Stimulated activated CD4-positive, alpha-beta T cell treated with anti-CD3 and anti-CD28 coated beads, Interleukin-12 subunit alpha, Interleukin-12 subunit beta, amount 100 ng/mL, for 48 hours (primary cell): ENCODE measurements around the gene PRKCH.
"Not testable (repeated sequence)": the region's sequence is repeated elsewhere in the genome, so short reads cannot be mapped to it uniquely, and the experiment has no call there.

Source experiments
- DNase-seq, 3 donors: peaks; one replicate each; pipeline ENCODE4 v3.0.0-alpha.2; 2020; ENCODE audit warnings: low read depth in 2 of 3, low spot score in 1 of 3

PRKCH gene

DNA sequence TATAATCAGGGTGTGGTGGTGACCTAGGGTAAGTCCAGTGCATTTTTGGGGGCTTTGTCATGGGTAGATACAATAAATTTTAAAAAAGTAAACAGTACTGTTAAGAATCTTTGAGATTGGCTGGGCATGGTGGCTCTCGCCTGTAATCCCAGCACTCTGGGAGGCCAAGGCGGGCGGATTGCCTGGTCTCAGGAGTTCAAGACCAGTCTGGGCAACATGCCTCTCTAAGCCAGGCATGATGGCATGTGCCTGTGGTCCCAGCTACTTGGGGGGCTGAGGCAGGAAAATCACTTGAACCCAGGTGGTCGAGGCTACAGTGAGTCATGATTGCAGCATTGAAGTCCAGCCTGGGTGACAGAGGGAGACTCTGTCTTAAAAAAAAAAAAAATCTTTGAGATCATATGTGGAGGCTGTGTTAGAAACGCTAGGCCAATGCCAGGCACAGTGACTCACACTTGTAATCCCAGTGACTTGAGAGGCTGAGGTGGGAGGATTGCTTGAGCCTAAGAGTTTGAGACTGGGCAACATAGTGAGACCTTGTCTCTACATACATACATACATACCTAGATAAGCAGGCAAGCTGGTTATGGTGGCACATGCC lies 67.7 kb downstream of the PRKCH start:
- no peak for DNase-seq

GRCh38 chr14:61391119-61391518 lies 69.7 kb downstream of the PRKCH start:
- DNase-seq = no peak

GRCh38 chr14:61392297-61392696 lies 70.9 kb downstream of the PRKCH start:
- no peak for DNase-seq

GRCh38 chr14:61394542-61394941 lies 73.2 kb downstream of the PRKCH start:
- DNase-seq = no peak

DNA sequence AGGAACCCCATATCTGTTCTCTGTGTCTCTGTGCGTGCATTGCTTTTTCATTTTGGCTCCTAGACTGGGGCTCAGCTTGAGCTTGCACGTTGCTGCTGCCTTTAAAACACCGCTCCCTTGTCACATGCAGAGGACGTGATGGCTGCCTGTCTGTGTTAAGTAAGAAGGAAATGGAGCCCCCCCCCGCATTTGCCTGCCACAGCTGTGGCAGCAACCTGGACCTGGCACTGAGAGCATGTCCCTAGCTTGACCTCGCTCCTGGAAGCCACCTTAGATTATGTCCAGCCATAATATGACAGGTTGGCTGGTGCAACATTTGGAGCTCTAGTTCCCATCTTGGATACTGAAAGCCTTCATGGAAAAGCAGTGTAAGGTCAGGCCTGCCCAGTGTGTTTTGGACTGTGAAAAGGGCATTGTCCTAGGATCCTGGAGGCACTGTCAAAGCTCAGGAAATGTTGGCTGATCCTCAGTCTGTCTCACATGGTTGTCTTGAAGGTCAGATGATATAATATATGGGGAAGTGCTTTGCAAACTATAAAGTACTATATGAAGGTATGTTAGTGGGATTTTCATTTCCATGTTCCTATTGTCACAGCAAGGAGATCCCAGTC lies 73.8 kb downstream of the PRKCH start:
- DNase-seq = no peak

- no peak for DNase-seq
These were observed 74.9 kb downstream of the PRKCH start for GRCh38 chr14:61396279-61396678.

DNA sequence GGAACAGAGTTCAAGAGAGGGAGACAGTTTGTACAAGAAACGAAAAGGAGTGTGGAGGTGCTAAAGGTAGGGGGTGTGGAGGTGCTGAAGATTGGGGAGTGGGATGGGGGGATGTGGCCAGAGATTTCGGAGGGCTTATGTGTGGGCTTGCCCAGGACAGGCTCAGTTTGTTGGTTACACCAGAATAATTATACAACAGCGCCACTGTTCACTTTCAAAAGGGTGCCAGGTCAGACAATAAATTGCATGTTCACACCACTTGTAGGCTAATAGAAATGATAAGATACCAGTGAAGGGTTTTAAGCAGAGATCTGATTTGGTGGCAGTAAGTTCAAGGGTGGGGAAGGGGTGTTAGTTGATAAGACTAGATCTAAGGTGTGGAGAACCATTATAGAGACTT lies 75.3 kb downstream of the PRKCH start:
- no peak for DNase-seq

DNA sequence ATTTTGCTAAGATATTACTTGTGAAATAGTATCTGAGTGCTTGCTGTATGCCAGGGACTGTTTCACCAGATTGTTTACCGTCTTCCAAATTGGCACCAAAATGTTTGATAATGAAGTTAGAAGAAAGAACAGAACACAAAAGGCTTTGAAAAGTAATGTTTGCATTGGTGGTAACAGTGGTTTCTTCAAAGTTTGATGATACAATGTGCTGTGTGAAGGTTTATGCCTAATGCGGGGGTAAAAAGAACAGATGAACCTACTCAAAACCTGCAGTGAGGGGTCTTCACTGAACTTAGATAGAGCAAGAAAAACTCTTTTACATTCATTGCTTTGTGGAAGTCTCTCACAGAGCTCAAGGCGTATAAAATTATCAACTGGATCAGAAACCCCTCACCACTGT lies 76.2 kb downstream of the PRKCH start:
- DNase-seq = no peak

- DNase-seq = no peak
These were observed 76.8 kb downstream of the PRKCH start for GRCh38 chr14:61398221-61398620.

- no peak for DNase-seq
These were observed 78.0 kb downstream of the PRKCH start for GRCh38 chr14:61399365-61399764.

DNA sequence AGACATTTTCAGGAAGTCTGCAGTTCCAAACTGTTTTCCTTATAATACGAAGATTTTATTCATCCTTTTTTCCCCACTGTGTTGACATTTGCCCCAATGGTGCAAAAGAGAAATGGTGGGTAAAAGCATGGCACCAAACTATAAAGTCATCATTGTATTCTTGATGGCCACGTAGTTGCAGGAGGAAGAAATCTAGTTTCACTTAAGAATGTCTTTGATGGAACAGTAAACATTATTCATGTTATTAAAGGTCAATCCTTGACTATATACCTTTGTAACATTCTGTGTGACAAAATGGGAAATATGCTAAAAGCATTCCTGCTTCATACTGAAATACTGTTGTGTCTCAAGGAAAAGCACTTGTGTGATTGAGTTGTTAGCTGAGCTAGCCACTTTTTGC lies 80.1 kb downstream of the PRKCH start:
- no peak for DNase-seq

GRCh38 chr14:61403411-61403810 lies 82.0 kb downstream of the PRKCH start:
- DNase-seq = no peak

DNA sequence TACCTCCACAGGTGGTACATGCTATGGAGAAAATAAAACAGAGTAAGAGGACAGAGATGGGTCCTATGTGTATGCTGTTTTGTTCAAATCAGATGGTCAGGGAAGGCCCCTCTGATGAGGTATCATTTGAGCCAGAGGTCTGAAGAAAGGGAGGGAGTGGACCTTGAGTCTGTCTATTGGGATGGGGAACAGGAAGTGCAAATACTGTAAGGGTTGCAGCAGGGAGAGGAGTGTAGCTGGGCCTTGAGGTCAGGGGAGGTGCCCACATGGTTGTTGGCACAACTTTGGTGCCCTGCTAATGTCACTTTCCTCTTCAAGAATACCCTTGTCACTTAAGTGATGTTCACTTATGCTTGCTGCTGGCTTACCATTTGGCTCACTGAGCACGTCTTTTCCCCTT lies 83.3 kb downstream of the PRKCH start:
- DNase-seq = no peak

DNA sequence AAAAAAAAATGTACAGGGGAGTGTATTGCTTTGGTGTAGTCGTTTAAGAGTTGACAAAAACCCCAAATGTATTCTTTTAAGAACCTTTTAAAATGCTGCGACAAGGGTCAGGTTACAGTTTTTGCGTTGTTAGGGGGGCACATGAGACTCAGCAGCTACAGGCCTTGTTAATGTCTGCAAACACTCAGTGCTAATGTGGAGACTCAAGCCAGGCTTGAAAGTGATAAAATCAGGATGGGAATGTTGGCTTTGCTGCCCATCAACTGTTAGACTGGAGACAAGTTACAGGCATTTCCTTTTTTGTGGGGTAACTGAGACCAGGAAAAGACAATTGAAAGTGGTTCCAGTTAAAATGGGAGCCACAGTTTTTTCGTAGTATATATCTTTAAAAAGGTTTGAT lies 84.8 kb downstream of the PRKCH start:
- DNase-seq = no peak

DNA sequence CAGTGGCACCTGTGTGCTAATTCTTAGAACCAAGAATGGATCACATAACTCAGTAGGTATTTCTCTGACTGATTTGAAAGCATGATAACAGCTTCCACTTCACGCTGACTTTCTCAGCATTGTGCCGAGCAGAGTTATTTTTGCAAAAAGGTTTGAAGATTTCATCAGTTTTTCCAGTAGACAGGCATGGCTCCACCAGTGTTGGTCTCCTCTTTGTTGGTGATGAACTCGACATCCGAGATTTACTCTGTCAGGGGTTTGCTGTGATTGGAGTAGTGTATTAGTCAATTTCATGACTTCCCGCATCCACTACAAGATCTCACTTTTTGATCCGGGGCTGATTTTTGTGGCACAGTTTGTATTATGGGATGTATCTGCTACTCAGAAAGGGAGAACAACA lies 85.3 kb downstream of the PRKCH start:
- DNase-seq = peak in 2 of 3 donors; percentile 32 to 45

- no peak for DNase-seq
These were observed 87.1 kb downstream of the PRKCH start for GRCh38 chr14:61408498-61408897.

- no peak for DNase-seq
These were observed 88.4 kb downstream of the PRKCH start for GRCh38 chr14:61409782-61410181.

DNA sequence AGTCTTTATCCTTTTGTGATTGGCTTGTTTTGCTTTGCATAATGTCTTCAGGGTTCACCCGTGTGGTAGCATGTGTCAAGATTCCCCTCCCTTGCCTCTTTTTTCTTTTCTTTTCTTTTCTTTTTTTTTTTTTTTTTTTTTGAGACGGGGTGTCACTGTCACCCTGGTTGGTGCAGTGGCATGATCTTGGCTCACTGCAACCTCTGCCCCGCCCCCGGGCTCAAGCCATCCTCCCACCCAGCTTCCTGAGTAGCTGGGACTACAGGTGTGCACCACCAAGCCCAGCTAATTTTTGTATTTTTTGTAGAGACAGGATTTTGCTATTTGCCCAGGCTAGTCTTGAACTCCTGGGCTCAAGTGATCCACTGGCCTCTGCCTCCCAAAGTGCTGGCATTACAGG lies 94.6 kb downstream of the PRKCH start:
- DNase-seq = not testable (repeated sequence)

DNA sequence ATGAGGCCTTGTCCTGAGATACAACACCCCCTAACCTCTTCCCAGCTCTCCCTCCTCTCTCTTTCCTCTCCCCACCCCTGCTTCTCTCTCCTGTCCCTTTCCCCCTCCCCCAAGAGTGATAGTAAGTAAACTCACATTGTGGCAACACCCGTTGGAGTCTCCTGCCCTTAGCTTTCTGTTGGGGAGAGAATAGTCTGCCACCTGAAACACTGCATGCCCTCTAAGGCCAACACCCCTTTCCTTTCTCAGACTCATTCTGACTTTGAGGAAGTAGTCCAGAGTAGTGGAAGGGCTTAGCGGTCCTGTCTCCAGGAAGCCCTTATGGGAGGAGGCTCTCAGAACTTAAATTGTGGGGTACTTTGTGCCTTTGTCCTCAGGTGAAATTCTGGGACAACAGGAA lies 95.2 kb downstream of the PRKCH start:
- DNase-seq = no peak

DNA sequence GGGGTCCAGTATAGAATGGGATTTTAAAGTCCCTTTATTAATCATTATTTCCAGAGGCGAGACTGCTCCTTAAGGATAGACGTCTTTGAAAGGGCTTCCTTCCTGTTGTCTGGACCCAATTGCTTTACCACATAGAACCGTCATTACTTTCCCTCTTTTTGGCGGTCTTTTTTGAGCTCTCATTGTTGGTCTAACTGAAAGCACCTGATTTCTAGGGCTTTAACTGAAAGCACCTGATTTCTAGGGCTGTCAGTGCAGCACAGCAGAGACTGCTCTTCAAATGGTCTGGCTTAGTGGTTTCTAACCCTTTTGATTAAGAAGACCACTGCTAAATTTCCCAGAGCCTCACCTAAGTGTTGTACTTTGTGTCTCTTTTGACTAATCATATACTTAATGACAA lies 95.8 kb downstream of the PRKCH start:
- DNase-seq = no peak

DNA sequence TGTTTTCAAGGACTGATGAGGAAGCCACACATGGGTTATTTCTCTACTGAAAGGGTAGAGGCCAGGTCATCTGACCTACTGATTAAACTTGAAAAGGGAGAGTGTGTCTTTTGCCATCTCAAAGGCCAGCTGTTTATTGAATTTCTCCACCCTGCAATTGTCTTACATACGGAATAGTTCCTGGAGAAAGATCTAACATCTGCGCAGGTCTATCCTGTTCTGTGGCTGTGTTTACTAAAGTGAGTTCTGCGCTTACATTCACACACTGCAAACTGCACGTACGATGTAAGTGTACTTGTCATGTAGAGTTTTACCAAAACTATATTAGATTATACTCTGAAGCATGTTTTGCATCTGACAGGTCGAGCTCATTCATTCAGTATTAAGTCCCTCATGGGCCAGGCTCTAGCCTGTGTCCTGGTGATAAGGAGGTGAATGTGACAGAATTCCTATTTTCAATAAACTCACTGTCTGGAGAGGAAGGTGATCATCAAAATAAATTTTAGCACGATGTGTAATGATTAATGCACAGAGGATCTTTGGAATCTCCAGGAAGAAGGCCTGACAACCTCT lies 96.6 kb downstream of the PRKCH start:
- DNase-seq = no peak

- DNase-seq = no peak
These were observed 97.4 kb downstream of the PRKCH start for GRCh38 chr14:61418746-61419145.

DNA sequence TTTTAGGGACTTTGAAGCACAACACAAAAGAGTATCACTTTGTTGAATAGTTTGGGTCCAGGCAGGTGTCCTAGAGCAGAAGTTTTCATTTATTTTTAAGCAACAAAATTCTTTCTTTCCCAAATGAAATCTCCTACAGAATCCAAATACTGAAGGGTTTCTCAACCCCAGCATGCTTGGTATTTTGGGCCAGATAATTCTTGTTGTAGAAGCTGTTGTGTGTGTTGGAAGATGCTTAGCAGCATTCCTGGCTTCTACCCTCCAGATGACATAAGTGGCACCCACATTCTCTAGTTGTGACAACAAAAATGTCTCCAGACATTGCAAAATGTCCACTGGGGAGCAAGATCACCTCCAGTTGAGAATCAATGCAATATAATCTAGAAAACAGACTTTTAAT lies 97.8 kb downstream of the PRKCH start:
- no peak for DNase-seq
